Loucy (cell line): ENCODE results near the gene PAPPA2.

Source experiments
- EZH2phosphoT487 ChIP-seq: fragments of 200-600 bp; IDR thresholded peaks from 2 replicates; pipeline ENCODE4 v1.6.1; 2018; ENCODE audit warnings: antibody characterized with exemption, mild to moderate bottlenecking, moderate library complexity, borderline replicate concordance
- TF ChIP-seq, protein P1 (sequence below): fragments of 200-600 bp; sonication (generic); conservative IDR thresholded peaks from 2 replicates; pipeline ENCODE4 v1.5.1; 2014; ENCODE audit warnings: mild to moderate bottlenecking, antibody characterized with exemption, low read length

DNA sequence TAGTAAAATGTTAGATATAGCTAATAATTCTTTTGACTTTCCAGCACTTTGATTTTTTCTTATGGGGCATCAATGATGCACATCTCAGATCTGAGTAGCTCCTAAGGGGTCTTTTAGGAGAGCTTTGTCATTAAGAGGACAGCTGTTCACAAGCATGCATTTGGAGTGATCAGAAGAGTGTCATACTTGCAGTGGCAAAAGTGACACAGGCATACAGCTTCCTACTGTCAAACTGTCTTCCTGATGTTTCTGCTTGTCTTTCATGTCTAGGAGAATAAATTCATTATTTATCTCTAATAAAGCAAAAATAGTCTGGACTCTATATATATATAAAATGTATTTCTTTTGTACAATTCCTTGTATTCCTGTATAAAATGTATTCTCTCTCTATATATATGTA, 273.0 kb downstream of the PAPPA2 start:
- TF ChIP-seq, protein P1, sequence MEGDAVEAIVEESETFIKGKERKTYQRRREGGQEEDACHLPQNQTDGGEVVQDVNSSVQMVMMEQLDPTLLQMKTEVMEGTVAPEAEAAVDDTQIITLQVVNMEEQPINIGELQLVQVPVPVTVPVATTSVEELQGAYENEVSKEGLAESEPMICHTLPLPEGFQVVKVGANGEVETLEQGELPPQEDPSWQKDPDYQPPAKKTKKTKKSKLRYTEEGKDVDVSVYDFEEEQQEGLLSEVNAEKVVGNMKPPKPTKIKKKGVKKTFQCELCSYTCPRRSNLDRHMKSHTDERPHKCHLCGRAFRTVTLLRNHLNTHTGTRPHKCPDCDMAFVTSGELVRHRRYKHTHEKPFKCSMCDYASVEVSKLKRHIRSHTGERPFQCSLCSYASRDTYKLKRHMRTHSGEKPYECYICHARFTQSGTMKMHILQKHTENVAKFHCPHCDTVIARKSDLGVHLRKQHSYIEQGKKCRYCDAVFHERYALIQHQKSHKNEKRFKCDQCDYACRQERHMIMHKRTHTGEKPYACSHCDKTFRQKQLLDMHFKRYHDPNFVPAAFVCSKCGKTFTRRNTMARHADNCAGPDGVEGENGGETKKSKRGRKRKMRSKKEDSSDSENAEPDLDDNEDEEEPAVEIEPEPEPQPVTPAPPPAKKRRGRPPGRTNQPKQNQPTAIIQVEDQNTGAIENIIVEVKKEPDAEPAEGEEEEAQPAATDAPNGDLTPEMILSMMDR: no peak
- no peak for TF ChIP-seq EZH2phosphoT487
